Type B pancreatic cell (in vitro differentiated cells): ENCODE results near the gene FOXI2. TPM values are rescaled to one million over a fixed set of nuclear protein-coding genes. Genes with fewer than 3 reads are reported as not detected.

Experiments used
- DNase-seq: peaks from one replicate; pipeline ENCODE4 v3.0.0; 2021; ENCODE audit warnings: mixed read lengths; ENCODE audit not compliant: unreplicated experiment; ENCODE audit errors: extremely low spot score
- H3K27ac Mint-ChIP-seq: 2 replicates; pipeline ENCODE4 v1.8.0; 2021; ENCODE audit warnings: mild to moderate bottlenecking, mixed read lengths
- H3K27me3 Mint-ChIP-seq: 2 replicates; pipeline ENCODE4 v1.8.0; 2021; ENCODE audit warnings: mixed read lengths
- H3K36me3 Mint-ChIP-seq: 2 replicates; pipeline ENCODE4 v1.8.0; 2021; ENCODE audit warnings: mixed read lengths
- H3K4me1 Mint-ChIP-seq: one replicate; pipeline ENCODE4 v1.8.0; 2021; ENCODE audit warnings: mixed read lengths; ENCODE audit not compliant: unreplicated experiment
- H3K4me3 Mint-ChIP-seq: 2 replicates; pipeline ENCODE4 v1.8.0; 2021; ENCODE audit warnings: mild to moderate bottlenecking, mixed read lengths
- H3K9me3 Mint-ChIP-seq: 2 replicates; pipeline ENCODE4 v1.8.0; 2021; ENCODE audit warnings: mixed read lengths
- total RNA-seq: library from RNA; stranded (reverse); gene quantifications from 2 replicates; pipeline ENCODE4 v1.2.1, GENCODE V29; 2021; ENCODE audit warnings: low replicate concordance
- TF ChIP-seq, protein P1 (sequence below): fragments of 200-600 bp; sonication (generic); conservative IDR thresholded peaks from 2 replicates; pipeline ENCODE4 v1.5.0; 2021; ENCODE audit warnings: antibody characterized with exemption, mild to moderate bottlenecking

Gene FOXI2
- total RNA-seq, 1 donor from 2014 or later: 4.8 TPM

DNA sequence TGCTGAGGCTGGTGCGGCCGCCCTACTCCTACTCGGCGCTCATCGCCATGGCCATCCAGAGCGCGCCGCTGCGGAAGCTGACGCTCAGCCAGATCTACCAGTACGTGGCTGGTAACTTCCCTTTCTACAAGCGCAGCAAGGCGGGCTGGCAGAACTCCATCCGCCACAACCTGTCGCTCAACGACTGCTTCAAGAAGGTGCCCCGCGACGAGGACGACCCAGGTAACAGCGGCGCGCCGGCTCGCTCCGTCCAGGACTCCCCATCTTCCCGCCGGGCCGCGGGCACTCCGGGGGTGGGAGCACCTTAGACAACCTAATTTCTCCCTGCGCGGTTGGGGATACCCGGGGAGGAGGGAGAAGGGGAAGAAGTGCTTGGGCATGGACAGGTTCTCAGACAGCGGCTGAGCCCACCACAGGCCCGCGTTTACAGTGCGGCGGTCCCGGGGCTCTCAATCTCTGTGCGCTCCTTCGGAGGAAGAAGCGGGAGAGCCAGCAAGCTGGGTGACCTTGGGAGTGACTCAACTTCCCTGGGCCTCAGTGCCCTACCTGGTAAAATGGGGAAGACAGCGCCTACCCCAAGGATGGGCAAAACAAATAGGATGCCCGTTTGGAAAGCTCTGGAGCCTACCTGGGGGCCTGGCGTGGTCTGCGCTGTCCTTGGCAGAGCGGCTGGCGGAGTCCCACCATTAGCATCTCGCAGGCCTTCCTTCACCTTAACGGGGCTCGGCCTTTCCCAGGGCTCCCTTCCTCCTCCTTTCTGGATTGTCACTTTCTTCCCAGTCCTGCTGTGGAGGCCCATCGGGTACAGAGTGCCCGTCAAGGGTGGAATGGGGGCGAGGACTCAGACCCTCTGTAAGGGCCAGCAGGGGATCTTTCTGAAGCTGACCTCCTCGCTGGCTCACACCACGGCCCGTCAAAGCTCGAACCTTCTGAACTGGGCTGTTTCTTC, 852 bp downstream of the FOXI2 start:
- Mint-ChIP-seq H3K27ac (no peak overlapping the region), H3K4me3 (peak overlapping the region; percentile 79), H3K36me3 (peaks cover 4% of the 10 kb centered on the region), H3K27me3 (peaks cover 83% of the 10 kb centered on the region), H3K4me1 (no peaks in the 10 kb centered on the region), H3K9me3 (peaks cover 4% of the 10 kb centered on the region)
- DNase-seq: no peak
- TF ChIP-seq, protein P1, sequence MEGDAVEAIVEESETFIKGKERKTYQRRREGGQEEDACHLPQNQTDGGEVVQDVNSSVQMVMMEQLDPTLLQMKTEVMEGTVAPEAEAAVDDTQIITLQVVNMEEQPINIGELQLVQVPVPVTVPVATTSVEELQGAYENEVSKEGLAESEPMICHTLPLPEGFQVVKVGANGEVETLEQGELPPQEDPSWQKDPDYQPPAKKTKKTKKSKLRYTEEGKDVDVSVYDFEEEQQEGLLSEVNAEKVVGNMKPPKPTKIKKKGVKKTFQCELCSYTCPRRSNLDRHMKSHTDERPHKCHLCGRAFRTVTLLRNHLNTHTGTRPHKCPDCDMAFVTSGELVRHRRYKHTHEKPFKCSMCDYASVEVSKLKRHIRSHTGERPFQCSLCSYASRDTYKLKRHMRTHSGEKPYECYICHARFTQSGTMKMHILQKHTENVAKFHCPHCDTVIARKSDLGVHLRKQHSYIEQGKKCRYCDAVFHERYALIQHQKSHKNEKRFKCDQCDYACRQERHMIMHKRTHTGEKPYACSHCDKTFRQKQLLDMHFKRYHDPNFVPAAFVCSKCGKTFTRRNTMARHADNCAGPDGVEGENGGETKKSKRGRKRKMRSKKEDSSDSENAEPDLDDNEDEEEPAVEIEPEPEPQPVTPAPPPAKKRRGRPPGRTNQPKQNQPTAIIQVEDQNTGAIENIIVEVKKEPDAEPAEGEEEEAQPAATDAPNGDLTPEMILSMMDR: no peak

GRCh38 chr10:127738512-127739424, 1.8 kb downstream of the FOXI2 start:
- Mint-ChIP-seq H3K36me3 (no peaks in the 10 kb centered on the region), H3K27ac (no peak overlapping the region), H3K27me3 (peaks cover 83% of the 10 kb centered on the region), H3K9me3 (peaks cover 1% of the 10 kb centered on the region), H3K4me1 (peaks cover 7% of the 10 kb centered on the region), H3K4me3 (peak overlapping the region; percentile 74)
- TF ChIP-seq, protein P1: no peak
- DNase-seq: no peak

DNA sequence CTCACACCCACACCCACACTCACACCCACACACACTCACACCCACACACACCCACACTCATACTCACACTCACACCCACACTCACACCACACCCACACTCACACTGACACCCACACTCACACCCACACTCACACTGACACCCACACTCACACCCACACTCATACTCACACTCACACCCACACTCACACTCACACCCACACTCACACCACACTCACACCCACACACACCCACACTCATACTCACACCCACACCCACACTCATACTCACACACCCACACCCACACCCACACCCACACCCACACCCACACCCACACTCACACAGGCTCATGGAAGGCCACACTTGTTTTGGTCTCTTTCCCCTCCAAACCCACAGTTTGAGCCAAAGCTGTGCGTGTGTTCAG, 2.9 kb downstream of the FOXI2 start:
- TF ChIP-seq, protein P1: no peak
- H3K4me3 Mint-ChIP-seq: no peak overlapping the region
- no peaks in the 10 kb centered on the region for H3K36me3 Mint-ChIP-seq
- no peaks in the 10 kb centered on the region for H3K9me3 Mint-ChIP-seq
- peaks cover 16% of the 10 kb centered on the region for H3K4me1 Mint-ChIP-seq
- H3K27me3 Mint-ChIP-seq: peaks cover 83% of the 10 kb centered on the region
- no peak for DNase-seq
- no peak overlapping the region for H3K27ac Mint-ChIP-seq

- no peak for DNase-seq
- Mint-ChIP-seq H3K36me3 (no peaks in the 10 kb centered on the region), H3K9me3 (no peaks in the 10 kb centered on the region), H3K4me1 (peaks cover 22% of the 10 kb centered on the region), H3K4me3 (no peak overlapping the region), H3K27ac (no peak overlapping the region), H3K27me3 (peaks cover 83% of the 10 kb centered on the region)
- TF ChIP-seq, protein P1: no peak
These were observed 3.6 kb downstream of the FOXI2 start for GRCh38 chr10:127740596-127740995.

- Mint-ChIP-seq H3K4me3 (no peak overlapping the region), H3K27ac (no peak overlapping the region), H3K9me3 (no peaks in the 10 kb centered on the region), H3K27me3 (peaks cover 70% of the 10 kb centered on the region), H3K4me1 (peaks cover 29% of the 10 kb centered on the region), H3K36me3 (no peaks in the 10 kb centered on the region)
- DNase-seq: no peak
- TF ChIP-seq, protein P1: no peak
These were observed 6.2 kb downstream of the FOXI2 start for GRCh38 chr10:127743205-127743604.
